PC-3 (cell line): ENCODE data around the gene C1orf185.

Source experiments
- CTCF ChIP-seq: fragments of 300-600 bp; sonication (generic); conservative IDR thresholded peaks from 2 replicates; pipeline ENCODE4 v1.5.1; 2017; ENCODE audit warnings: antibody characterized with exemption, low read depth, mild to moderate bottlenecking, low read length
- EZH2 ChIP-seq: fragments of 300-600 bp; sonication (generic); IDR thresholded peaks from one replicate; pipeline ENCODE4 v1.6.1; 2017; ENCODE audit warnings: antibody characterized with exemption, mild to moderate bottlenecking, low read length; ENCODE audit not compliant: unreplicated experiment
- EZH2phosphoT487 ChIP-seq: fragments of 300-600 bp; sonication (generic); IDR thresholded peaks from 2 replicates; pipeline ENCODE4 v1.6.1; 2018; ENCODE audit warnings: mild to moderate bottlenecking, antibody characterized with exemption, low read length, borderline replicate concordance

- TF ChIP-seq EZH2phosphoT487: no peak
- no peak for TF ChIP-seq EZH2
- no peak for TF ChIP-seq CTCF
Observed at GRCh38 chr1:51097171-51097570, 4.9 kb upstream of the C1orf185 start.
